DOHH2 (cell line): Measurements from ENCODE around the gene MED4.

ENCODE experiments used
- EZH2phosphoT487 ChIP-seq: fragments of 200-600 bp; sonication (generic); IDR thresholded peaks from 2 replicates; pipeline ENCODE4 v1.6.1; 2017; ENCODE audit warnings: borderline replicate concordance, mild to moderate bottlenecking, antibody characterized with exemption, low read length, moderate library complexity, mixed read lengths
- TF ChIP-seq, protein P1 (sequence below): fragments of 200-600 bp; sonication (generic); IDR thresholded peaks from one replicate; pipeline ENCODE4 v1.5.1; 2014; ENCODE audit warnings: antibody characterized with exemption, mild to moderate bottlenecking, low read depth, low read length; ENCODE audit not compliant: poor library complexity, severe bottlenecking

DNA sequence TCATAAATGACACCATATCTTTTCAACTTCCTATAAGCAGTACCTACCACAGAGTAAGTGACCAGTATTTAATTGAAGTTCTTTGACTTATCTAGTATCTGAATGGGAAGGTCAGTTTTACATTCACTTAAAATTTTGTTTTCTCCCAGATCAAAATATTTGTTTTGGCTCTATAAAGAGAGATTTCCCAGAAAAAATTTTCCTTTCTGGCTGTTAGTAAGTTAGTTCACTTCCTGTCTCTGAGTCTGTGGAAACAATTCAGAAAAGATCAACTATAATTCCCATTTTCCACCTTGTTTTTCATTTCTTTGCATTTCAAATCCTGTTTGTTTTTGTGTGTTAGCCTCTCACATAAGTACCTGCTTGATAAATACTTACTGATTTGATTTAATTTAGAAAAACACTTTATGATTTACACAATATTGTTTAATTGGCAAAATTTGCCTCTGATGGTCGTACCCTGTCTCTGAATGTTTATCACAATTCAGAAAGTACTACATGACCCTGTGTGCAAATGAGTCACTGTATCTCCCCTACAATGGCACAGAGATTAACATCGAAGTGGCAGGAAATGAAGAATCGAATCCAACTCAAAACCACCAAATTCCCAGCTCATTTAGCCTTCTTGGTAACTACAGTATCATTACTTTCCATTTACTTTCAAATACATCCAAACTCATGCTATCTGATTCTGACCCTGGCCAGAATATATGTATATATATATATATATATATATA is 15.4 kb upstream of the MED4 start:
- TF ChIP-seq, protein P1, sequence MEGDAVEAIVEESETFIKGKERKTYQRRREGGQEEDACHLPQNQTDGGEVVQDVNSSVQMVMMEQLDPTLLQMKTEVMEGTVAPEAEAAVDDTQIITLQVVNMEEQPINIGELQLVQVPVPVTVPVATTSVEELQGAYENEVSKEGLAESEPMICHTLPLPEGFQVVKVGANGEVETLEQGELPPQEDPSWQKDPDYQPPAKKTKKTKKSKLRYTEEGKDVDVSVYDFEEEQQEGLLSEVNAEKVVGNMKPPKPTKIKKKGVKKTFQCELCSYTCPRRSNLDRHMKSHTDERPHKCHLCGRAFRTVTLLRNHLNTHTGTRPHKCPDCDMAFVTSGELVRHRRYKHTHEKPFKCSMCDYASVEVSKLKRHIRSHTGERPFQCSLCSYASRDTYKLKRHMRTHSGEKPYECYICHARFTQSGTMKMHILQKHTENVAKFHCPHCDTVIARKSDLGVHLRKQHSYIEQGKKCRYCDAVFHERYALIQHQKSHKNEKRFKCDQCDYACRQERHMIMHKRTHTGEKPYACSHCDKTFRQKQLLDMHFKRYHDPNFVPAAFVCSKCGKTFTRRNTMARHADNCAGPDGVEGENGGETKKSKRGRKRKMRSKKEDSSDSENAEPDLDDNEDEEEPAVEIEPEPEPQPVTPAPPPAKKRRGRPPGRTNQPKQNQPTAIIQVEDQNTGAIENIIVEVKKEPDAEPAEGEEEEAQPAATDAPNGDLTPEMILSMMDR, result no peak
- TF ChIP-seq EZH2phosphoT487, result no peak
